HepG2 (cell line): ENCODE results near the gene KLHL17. TPM values are rescaled to one million over a fixed set of nuclear protein-coding genes. Genes with fewer than 3 reads are reported as not detected.
A peak's percentile ranks its signal among the peaks of the same experiment; 100 is the strongest.

Experiments
- AGO2 ChIP-seq: fragments of 200-400 bp; formaldehyde crosslinking; optimal IDR thresholded peaks from 2 replicates; pipeline ENCODE3; 2017; ENCODE audit warnings: mild to moderate bottlenecking, low read depth, low read length, moderate library complexity
- ARNT2 ChIP-seq: sonication (generic); formaldehyde crosslinking; IDR thresholded peaks from 2 replicates; pipeline ENCODE4 v1.8.0; 2022; ENCODE audit warnings: mild to moderate bottlenecking, low read depth, missing genetic modification reagents, moderate library complexity
- ATF7-NPFF ChIP-seq: sonication (generic); formaldehyde crosslinking; IDR thresholded peaks from 2 replicates; pipeline ENCODE4 v1.8.1; 2023; ENCODE audit warnings: mild to moderate bottlenecking, low read depth, missing genetic modification reagents, moderate library complexity
- CBX2 ChIP-seq, 2 experiments: fragments of 200-600 bp in 1 of 2; sonication (generic); formaldehyde crosslinking in 1 of 2; IDR thresholded peaks; 2 replicates each; pipeline versions ENCODE4 v1.7.0 to v1.8.1; 2018 to 2022; ENCODE audit warnings: low read depth in 2 of 2, low read length in 1 of 2, mild to moderate bottlenecking in 1 of 2, missing genetic modification reagents in 1 of 2
- ELF1 ChIP-seq: sonication (generic); formaldehyde crosslinking; IDR thresholded peaks from 2 replicates; pipeline ENCODE4 v1.4.0; 2020; ENCODE audit warnings: missing genetic modification reagents
- FOSL2 ChIP-seq: sonication (generic); formaldehyde crosslinking; IDR thresholded peaks from 2 replicates; pipeline ENCODE4 v1.4.0; 2020; ENCODE audit warnings: missing genetic modification reagents
- IKZF4 ChIP-seq: sonication (generic); formaldehyde crosslinking; IDR thresholded peaks from 2 replicates; pipeline ENCODE4 v1.5.1; 2020; ENCODE audit warnings: borderline replicate concordance, mild to moderate bottlenecking, low read depth, missing genetic modification reagents; ENCODE audit errors: not compliant biosample characterization
- NFIB ChIP-seq: sonication (generic); formaldehyde crosslinking; IDR thresholded peaks from 2 replicates; pipeline ENCODE4 v1.9.0; 2021; ENCODE audit warnings: missing genetic modification reagents, mild to moderate bottlenecking, borderline replicate concordance
- NKX3-1 ChIP-seq: sonication (generic); formaldehyde crosslinking; IDR thresholded peaks from 2 replicates; pipeline ENCODE4 v1.5.0; 2020; ENCODE audit warnings: missing genetic modification reagents
- RBFOX2 ChIP-seq: fragments of 200-400 bp; formaldehyde crosslinking; IDR thresholded peaks from 2 replicates; pipeline ENCODE4 v1.6.1; 2017; ENCODE audit warnings: low read depth, mild to moderate bottlenecking, low read length
- SRSF1 ChIP-seq: fragments of 200-400 bp; formaldehyde crosslinking; optimal IDR thresholded peaks from 2 replicates; pipeline ENCODE3; 2017; ENCODE audit warnings: mild to moderate bottlenecking, low read depth, low read length, moderate library complexity
- ZNF143 ChIP-seq: sonication (generic); formaldehyde crosslinking; IDR thresholded peaks from 2 replicates; pipeline ENCODE4 v1.4.0; 2020; ENCODE audit warnings: missing genetic modification reagents
- ZNF547 ChIP-seq: sonication (generic); formaldehyde crosslinking; IDR thresholded peaks from 2 replicates; pipeline ENCODE4 v1.5.1; 2020; ENCODE audit warnings: mild to moderate bottlenecking, missing genetic modification reagents
- ZSCAN22 ChIP-seq: sonication (generic); formaldehyde crosslinking; IDR thresholded peaks from 2 replicates; pipeline ENCODE4 v1.4.0; 2020; ENCODE audit warnings: mild to moderate bottlenecking, missing genetic modification reagents
- polyA plus RNA-seq, 8 experiments: library from polyadenylated mRNA; depleted of rRNA in 3 of 8; stranded (reverse) in 7 of 8; unstranded in 1 of 8; fragments of >200 nt; fragmentation: Illumina TruSeq in 4 of 8; extraction: Trizol in 4 of 8; gene quantifications; 2 replicates each; pipeline versions ENCODE4 v1.2.1 to v1.2.3, GENCODE V29; 2011 to 2016; ENCODE audit warnings: low read depth in 4 of 8, missing spikeins in 1 of 8, mixed read lengths in 1 of 8; ENCODE audit not compliant: insufficient read depth in 1 of 8
- total RNA-seq, 5 experiments: library from RNA; depleted of rRNA; stranded (reverse); fragments of >200 nt; fragmentation: Illumina TruSeq; extraction: Trizol; gene quantifications; 2 replicates each; pipeline ENCODE4 v1.2.3, GENCODE V29; 2016; ENCODE audit warnings: low read depth in 1 of 5
- TF ChIP-seq, protein P1 (sequence below): sonication (generic); formaldehyde crosslinking; IDR thresholded peaks from 2 replicates; pipeline ENCODE4 v1.8.1; 2023; ENCODE audit warnings: mild to moderate bottlenecking, missing genetic modification reagents
- TF ChIP-seq, protein P2 (sequence below): sonication (generic); formaldehyde crosslinking; IDR thresholded peaks from 2 replicates; pipeline ENCODE4 v1.4.0; 2020; ENCODE audit warnings: mild to moderate bottlenecking, missing genetic modification reagents
- TF ChIP-seq, protein P3 (sequence below): sonication (generic); formaldehyde crosslinking; conservative IDR thresholded peaks from 2 replicates; pipeline ENCODE4 v1.4.0; 2020; ENCODE audit warnings: missing genetic modification reagents
- TF ChIP-seq, protein P4 (sequence below): sonication (generic); formaldehyde crosslinking; IDR thresholded peaks from 2 replicates; pipeline ENCODE4 v1.8.0; 2022; ENCODE audit warnings: mild to moderate bottlenecking, missing genetic modification reagents; ENCODE audit not compliant: insufficient replicate concordance
- TF ChIP-seq, protein P5 (sequence below): sonication (generic); formaldehyde crosslinking; IDR thresholded peaks from 2 replicates; pipeline ENCODE4; 2020; ENCODE audit warnings: missing genetic modification reagents, mild to moderate bottlenecking, borderline replicate concordance

Gene KLHL17
- total and polyA plus RNA-seq, 2 of the 13 experiments (the other 11 are each of a cell fraction or from before 2014, with no cell fraction given): 9.3 to 24.7 TPM

DNA sequence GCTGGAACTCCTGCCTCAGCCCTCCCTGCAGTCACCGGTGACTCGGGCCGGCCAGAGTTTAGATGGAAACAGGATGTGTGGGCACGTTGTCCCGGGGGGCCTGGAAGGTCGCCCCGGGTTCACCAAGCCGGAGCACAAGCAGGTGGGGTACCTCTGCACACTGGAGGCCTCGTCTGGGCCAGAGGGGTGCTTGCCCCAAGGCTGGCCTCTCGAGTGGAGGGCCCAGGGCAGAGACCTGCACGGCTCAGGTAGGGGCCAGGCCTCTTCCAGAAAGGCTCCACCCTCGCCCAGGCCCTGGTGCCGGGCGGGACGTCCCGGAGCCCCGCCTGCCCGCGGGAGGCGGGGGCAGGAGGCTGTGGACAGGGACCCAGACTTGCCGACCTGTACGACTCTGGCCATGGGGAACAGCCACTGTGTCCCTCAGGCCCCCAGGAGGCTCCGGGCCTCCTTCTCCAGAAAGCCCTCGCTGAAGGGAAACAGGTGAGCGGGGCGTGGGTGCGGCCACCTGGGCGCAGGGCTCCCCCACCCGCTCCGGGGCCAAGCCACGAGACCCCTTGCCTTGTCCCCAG, 5.8 kb downstream of the KLHL17 start, which contains the start of gene PLEKHN1 (continued):
- TF ChIP-seq, protein P1, sequence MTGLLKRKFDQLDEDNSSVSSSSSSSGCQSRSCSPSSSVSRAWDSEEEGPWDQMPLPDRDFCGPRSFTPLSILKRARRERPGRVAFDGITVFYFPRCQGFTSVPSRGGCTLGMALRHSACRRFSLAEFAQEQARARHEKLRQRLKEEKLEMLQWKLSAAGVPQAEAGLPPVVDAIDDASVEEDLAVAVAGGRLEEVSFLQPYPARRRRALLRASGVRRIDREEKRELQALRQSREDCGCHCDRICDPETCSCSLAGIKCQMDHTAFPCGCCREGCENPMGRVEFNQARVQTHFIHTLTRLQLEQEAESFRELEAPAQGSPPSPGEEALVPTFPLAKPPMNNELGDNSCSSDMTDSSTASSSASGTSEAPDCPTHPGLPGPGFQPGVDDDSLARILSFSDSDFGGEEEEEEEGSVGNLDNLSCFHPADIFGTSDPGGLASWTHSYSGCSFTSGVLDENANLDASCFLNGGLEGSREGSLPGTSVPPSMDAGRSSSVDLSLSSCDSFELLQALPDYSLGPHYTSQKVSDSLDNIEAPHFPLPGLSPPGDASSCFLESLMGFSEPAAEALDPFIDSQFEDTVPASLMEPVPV: peak; percentile 93; the same call in 1 of the 2 replicates
- TF ChIP-seq ZSCAN22 (CRISPR knock-in tag): no peak
- peak; percentile 64 for TF ChIP-seq ATF7-NPFF (CRISPR knock-in tag)
- TF ChIP-seq, protein P2, sequence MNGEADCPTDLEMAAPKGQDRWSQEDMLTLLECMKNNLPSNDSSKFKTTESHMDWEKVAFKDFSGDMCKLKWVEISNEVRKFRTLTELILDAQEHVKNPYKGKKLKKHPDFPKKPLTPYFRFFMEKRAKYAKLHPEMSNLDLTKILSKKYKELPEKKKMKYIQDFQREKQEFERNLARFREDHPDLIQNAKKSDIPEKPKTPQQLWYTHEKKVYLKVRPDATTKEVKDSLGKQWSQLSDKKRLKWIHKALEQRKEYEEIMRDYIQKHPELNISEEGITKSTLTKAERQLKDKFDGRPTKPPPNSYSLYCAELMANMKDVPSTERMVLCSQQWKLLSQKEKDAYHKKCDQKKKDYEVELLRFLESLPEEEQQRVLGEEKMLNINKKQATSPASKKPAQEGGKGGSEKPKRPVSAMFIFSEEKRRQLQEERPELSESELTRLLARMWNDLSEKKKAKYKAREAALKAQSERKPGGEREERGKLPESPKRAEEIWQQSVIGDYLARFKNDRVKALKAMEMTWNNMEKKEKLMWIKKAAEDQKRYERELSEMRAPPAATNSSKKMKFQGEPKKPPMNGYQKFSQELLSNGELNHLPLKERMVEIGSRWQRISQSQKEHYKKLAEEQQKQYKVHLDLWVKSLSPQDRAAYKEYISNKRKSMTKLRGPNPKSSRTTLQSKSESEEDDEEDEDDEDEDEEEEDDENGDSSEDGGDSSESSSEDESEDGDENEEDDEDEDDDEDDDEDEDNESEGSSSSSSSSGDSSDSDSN (CRISPR knock-in tag): no peak
- TF ChIP-seq, protein P3, sequence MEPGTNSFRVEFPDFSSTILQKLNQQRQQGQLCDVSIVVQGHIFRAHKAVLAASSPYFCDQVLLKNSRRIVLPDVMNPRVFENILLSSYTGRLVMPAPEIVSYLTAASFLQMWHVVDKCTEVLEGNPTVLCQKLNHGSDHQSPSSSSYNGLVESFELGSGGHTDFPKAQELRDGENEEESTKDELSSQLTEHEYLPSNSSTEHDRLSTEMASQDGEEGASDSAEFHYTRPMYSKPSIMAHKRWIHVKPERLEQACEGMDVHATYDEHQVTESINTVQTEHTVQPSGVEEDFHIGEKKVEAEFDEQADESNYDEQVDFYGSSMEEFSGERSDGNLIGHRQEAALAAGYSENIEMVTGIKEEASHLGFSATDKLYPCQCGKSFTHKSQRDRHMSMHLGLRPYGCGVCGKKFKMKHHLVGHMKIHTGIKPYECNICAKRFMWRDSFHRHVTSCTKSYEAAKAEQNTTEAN: no peak
- peak; percentile 35; the same call in 1 of the 2 replicates for TF ChIP-seq ZNF547 (CRISPR knock-in tag)
- TF ChIP-seq, protein P4, sequence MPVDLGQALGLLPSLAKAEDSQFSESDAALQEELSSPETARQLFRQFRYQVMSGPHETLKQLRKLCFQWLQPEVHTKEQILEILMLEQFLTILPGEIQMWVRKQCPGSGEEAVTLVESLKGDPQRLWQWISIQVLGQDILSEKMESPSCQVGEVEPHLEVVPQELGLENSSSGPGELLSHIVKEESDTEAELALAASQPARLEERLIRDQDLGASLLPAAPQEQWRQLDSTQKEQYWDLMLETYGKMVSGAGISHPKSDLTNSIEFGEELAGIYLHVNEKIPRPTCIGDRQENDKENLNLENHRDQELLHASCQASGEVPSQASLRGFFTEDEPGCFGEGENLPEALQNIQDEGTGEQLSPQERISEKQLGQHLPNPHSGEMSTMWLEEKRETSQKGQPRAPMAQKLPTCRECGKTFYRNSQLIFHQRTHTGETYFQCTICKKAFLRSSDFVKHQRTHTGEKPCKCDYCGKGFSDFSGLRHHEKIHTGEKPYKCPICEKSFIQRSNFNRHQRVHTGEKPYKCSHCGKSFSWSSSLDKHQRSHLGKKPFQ (CRISPR knock-in tag): no peak
- 0 out of 2 replicates have a peak, but pooled peaks have one; percentile 11 for TF ChIP-seq NKX3-1 (CRISPR knock-in tag)
- TF ChIP-seq, protein P5, sequence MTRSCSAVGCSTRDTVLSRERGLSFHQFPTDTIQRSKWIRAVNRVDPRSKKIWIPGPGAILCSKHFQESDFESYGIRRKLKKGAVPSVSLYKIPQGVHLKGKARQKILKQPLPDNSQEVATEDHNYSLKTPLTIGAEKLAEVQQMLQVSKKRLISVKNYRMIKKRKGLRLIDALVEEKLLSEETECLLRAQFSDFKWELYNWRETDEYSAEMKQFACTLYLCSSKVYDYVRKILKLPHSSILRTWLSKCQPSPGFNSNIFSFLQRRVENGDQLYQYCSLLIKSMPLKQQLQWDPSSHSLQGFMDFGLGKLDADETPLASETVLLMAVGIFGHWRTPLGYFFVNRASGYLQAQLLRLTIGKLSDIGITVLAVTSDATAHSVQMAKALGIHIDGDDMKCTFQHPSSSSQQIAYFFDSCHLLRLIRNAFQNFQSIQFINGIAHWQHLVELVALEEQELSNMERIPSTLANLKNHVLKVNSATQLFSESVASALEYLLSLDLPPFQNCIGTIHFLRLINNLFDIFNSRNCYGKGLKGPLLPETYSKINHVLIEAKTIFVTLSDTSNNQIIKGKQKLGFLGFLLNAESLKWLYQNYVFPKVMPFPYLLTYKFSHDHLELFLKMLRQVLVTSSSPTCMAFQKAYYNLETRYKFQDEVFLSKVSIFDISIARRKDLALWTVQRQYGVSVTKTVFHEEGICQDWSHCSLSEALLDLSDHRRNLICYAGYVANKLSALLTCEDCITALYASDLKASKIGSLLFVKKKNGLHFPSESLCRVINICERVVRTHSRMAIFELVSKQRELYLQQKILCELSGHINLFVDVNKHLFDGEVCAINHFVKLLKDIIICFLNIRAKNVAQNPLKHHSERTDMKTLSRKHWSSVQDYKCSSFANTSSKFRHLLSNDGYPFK (CRISPR knock-in tag): peak; percentile 63; the same call in 1 of the 2 replicates
- peak; percentile 28 for TF ChIP-seq SRSF1
- no peak for TF ChIP-seq AGO2
- TF ChIP-seq ZNF143 (CRISPR knock-in tag): no peak
- TF ChIP-seq FOSL2: peak; percentile 63; the same call in 1 of the 2 replicates
- peak; percentile 70 for TF ChIP-seq RBFOX2
- TF ChIP-seq CBX2 (IDR thresholded peaks at IDR 0.05; ENCODE audit: low read depth, low read length): no peak
- TF ChIP-seq CBX2 (CRISPR knock-in tag; IDR thresholded peaks at IDR 0.05; ENCODE audit: low read depth): no peak
- no peak for TF ChIP-seq NFIB (CRISPR knock-in tag)
- no peak for TF ChIP-seq IKZF4 (CRISPR knock-in tag)
- TF ChIP-seq ELF1: no peak
- TF ChIP-seq ARNT2 (CRISPR knock-in tag): no peak; the same call in 1 of the 2 replicates
